ENCODE measurements around the gene AHRR.

GRCh38 chr5:367358-368130, 46.0 kb downstream of the AHRR start:
- TF ChIP-seq POLR2AphosphoS5 (IDR thresholded peaks at IDR 0.05; ENCODE audit: low read depth, low read length) (no peak), SIN3A (IDR thresholded peaks at IDR 0.05; ENCODE audit: borderline replicate concordance, insufficient read depth, low read length) (no peak), TAF1 (IDR thresholded peaks at IDR 0.05; ENCODE audit: borderline replicate concordance, insufficient read depth, low read length) (no peak), FOXP2 (optimal IDR thresholded peaks at IDR 0.05; ENCODE audit: borderline replicate concordance, extremely low read depth, extremely low read length, insufficient read depth) (no peak)
- TF ChIP-seq, protein P1, sequence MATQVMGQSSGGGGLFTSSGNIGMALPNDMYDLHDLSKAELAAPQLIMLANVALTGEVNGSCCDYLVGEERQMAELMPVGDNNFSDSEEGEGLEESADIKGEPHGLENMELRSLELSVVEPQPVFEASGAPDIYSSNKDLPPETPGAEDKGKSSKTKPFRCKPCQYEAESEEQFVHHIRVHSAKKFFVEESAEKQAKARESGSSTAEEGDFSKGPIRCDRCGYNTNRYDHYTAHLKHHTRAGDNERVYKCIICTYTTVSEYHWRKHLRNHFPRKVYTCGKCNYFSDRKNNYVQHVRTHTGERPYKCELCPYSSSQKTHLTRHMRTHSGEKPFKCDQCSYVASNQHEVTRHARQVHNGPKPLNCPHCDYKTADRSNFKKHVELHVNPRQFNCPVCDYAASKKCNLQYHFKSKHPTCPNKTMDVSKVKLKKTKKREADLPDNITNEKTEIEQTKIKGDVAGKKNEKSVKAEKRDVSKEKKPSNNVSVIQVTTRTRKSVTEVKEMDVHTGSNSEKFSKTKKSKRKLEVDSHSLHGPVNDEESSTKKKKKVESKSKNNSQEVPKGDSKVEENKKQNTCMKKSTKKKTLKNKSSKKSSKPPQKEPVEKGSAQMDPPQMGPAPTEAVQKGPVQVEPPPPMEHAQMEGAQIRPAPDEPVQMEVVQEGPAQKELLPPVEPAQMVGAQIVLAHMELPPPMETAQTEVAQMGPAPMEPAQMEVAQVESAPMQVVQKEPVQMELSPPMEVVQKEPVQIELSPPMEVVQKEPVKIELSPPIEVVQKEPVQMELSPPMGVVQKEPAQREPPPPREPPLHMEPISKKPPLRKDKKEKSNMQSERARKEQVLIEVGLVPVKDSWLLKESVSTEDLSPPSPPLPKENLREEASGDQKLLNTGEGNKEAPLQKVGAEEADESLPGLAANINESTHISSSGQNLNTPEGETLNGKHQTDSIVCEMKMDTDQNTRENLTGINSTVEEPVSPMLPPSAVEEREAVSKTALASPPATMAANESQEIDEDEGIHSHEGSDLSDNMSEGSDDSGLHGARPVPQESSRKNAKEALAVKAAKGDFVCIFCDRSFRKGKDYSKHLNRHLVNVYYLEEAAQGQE (IDR thresholded peaks at IDR 0.05; ENCODE audit: insufficient read depth in 1 of 2, low read depth in 2 of 2, low read length in 2 of 2), result no peak

Measured in PFSK-1 (cell line).